Endometrial microvascular endothelial cells (primary cell): ENCODE measurements around the gene RTL1. TPM values are rescaled to one million over a fixed set of nuclear protein-coding genes. Genes with fewer than 3 reads are reported as not detected.

Source experiments
- in situ Hi-C: cut with HindIII; loops from 2 replicates; pipeline ENCODE4 v1.10.0; 2017; ENCODE audit warnings: low sequenced_read_pairs, low pct_unique_long_range_greater_than_20kb; ENCODE audit errors: inconsistent ontology term
- total RNA-seq: library from RNA; depleted of rRNA; stranded (reverse); fragments of >200 nt; gene quantifications from one replicate; pipeline ENCODE4 v1.2.3, GENCODE V29; 2015; ENCODE audit errors: inconsistent ontology term

The RTL1 gene
- total RNA-seq, 1 donor from 2014 or later: not detected

GRCh38 chr14:100899884-100900771, 3.4 kb downstream of the RTL1 start:
- in situ Hi-C loops: no loop called here

- in situ Hi-C loops: no loop called here
Measured at GRCh38 chr14:100898935-100899883, 4.3 kb downstream of the RTL1 start.

DNA sequence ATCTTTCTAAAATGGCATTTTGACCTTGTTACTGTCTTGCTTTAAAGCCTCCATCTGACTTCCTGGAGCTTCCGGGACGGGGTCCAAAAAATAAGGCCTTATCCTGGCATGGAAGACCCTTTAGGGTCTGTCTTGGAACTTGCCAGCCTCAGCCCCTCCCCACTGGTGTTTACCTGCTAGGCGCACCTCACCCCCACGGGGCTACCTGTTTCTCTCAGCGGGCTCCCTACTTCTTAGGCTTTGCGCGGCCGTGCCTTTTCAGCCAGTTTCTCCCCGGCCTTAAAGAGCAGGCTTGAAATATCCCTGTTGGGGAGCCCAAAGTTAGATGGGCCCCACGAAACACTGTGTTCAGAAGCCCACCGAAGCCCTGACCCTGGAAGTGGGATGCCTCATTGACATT, 5.1 kb downstream of the RTL1 start:
- in situ Hi-C loops: no loop called here

GRCh38 chr14:100896369-100897060, 7.0 kb downstream of the RTL1 start:
- in situ Hi-C loops: no loop called here

DNA sequence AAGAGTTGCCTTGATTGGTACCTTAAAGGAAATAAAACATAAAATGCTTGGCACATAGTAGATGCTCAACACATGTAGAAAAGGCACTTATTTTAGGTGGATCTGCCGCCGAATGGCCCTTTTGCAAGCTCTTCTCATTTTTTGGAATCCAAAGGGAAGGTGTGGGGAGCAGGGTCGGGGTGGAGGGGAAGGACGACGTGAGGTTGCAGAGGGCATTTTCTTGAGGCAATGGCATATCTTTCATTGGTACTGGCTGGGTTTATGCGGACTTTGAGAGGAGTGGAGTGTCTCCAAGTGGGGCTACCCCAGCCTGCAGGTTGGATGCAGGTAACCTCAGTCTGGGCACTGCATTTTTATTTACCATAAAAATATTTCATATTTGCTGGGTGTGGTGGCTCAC, 8.1 kb downstream of the RTL1 start:
- in situ Hi-C loops: no loop called here

GRCh38 chr14:100894416-100894815, 9.1 kb downstream of the RTL1 start:
- in situ Hi-C loops: no loop called here

GRCh38 chr14:100893760-100894159, 9.8 kb downstream of the RTL1 start:
- in situ Hi-C loops: no loop called here

GRCh38 chr14:100893228-100893601, 10.3 kb downstream of the RTL1 start:
- in situ Hi-C loops: no loop called here

DNA sequence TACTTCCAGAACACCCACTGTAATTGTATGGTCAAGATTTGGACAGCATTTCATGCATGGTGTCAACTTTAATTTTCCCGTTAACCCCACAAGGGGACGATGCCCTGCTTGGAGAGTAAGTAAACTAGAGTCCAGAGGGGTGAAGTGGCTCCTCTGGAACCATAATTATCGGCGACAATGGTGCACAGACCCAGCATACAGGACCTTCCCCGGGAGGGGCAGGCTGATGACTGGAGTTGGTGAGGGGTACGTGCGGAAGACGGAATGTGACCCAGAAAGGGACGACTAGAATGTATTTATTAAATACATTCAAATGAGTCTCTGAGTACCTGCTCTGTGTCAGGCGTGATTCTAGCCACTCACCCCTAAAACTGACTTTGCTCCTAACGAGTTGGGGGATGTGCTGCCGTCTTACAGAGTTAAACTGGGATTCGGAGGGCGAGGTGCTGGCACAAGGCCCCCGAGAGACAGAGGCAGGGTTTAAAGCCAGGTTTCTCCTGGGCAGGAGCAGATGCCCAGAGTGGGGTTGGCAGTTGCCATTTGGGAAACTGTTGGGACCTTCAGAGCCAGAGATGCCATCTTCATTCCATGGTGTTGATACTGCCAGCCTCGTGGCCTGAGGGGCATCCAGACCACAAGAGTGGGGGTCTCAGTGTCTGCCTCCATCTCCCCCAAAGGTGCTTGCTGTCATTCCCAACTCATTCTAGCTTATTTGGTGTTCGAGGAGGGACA, 10.9 kb downstream of the RTL1 start:
- in situ Hi-C loops: no loop called here

GRCh38 chr14:100891501-100892445, 11.7 kb downstream of the RTL1 start:
- in situ Hi-C loops: no loop called here

GRCh38 chr14:100891051-100891450, 12.5 kb downstream of the RTL1 start:
- in situ Hi-C loops: no loop called here

GRCh38 chr14:100890061-100890850, 13.3 kb downstream of the RTL1 start:
- in situ Hi-C loops: no loop called here

DNA sequence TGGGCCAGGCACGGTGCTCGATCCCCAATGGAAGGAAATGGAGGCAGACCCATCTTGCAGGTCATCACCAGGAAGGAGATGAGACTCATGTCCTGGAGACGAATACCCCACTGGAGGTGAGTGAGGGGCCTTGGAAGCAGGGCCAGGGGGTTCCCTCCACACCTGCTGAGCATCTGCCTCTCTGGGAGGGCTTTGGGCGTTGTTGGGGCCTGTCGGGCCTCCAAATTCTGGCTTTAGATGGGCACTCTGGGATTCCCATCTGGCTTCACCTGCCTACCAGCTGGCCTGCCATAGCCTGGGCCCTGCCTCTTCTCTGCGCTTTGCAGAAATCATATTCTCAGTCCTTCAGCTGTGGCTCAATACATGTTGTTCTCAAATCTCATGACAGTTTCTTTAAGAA, 13.9 kb downstream of the RTL1 start:
- in situ Hi-C loops: no loop called here

GRCh38 chr14:100888789-100889315, 14.7 kb downstream of the RTL1 start:
- in situ Hi-C loops: no loop called here

DNA sequence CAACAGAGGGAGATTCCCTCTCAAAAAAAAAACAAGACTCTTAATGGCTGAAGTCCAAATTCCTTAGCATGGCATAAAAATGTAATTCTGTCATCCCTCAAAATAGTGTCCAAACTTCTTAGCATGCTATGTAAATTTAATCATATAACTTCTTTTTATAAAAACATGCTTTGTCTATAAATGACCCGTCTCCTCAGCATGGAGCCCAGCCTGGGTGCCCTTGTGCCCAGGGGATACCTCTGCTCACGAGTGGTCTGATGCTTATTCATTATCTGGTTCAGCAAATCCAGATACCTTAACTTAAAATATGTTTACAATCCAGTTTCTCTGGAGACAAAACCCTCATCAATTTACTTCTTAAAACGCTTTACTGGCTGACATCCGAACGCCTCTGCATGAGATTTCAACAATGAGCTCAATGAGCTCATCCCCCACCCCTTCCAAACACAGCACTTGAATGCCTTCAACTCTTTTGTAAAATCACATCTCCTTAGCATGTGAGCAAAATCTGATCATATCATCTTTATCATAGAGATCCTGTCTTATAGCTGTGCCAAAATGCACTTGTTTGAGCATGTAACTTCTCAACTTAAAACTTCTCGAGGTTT, 15.7 kb downstream of the RTL1 start:
- in situ Hi-C loops: no loop called here

- in situ Hi-C loops: no loop called here
Measured at GRCh38 chr14:100885617-100886016, 17.9 kb downstream of the RTL1 start.
